ENCODE results near the gene RNF213. TPM values are rescaled to one million over a fixed set of nuclear protein-coding genes. Genes with fewer than 3 reads are reported as not detected.
A peak's percentile ranks its signal among the peaks of the same experiment; 100 is the strongest.

Gene RNF213
- total RNA-seq, 1 experiment from 2014 or later: 13.0 TPM

DNA sequence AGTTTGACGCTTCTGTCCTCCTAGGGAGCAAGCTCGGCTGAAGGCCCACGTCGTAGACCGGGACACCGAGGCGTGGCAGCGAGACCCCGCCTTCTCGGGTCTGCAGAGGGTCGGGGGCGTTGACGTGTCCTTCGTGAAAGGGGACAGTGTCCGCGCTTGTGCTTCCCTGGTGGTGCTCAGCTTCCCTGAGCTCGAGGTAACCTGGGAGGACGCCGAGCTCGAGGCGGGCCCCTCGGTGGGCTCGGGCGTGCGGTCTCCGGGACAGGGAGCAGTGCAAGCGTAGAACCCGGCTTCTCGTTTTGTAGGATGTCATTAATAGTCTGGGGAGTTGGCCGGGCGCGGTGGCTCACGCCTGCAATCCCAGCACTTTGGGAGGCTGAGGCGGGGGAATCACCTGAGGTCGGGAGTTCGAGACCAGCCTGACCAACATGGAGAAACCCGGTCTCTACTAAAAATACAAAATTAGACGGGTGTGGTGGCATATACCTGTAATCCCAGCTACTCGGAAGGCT lies 155.0 kb downstream of the RNF213 start:
- peak overlapping the region; percentile 80 for H3K27ac ChIP-seq
- H3K9me3 ChIP-seq (replicated peaks): no peaks in the 10 kb centered on the region
- peaks cover 7% of the 10 kb centered on the region; the same call in 1 of the 2 replicates for H3K36me3 ChIP-seq
- no peaks in the 10 kb centered on the region; the same call in 1 of the 2 replicates for H3K4me1 ChIP-seq
- H3K27me3 ChIP-seq: no peaks in the 10 kb centered on the region
- H3K4me3 ChIP-seq: peak overlapping the region; percentile 89
- DNase-seq: no peak

DNA sequence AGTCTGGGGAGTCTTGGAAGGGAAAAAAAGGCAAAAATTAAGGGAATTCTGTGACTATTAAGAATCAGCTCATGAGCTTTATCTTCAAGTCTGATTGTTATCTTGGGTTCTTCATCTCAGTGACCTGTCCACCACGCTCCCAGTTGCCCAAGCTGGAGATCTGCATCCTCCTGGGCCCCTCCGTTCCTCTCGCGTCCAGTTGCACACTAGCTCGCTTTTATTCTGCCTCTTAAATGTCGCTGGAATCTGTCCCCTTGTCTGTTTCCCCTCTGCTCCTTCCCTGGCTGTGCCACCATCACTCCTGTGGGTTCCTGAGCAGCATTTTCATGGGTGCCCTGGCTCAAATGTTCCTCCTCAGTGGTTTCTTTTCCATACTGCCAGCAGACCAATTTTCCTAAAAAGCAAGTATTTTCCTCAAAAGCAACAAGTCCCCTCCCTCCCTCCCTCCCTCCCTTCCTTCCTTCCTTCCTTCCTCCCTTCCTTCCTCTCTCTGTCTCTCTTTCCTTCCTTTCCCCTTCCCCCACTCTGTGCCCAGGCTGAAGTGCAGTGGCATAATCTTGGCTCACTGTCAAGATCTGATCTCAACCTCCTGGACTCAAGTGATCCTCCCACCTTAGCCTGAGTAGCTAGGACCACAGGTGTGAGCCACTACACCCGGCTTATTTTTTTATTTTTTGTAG lies 155.7 kb downstream of the RNF213 start:
- H3K27ac ChIP-seq: no peak overlapping the region
- no peaks in the 10 kb centered on the region for H3K9me3 ChIP-seq (replicated peaks)
- H3K4me1 ChIP-seq: no peaks in the 10 kb centered on the region; the same call in 1 of the 2 replicates
- DNase-seq: no peak
- no peaks in the 10 kb centered on the region for H3K27me3 ChIP-seq
- H3K4me3 ChIP-seq: no peak overlapping the region
- peaks cover 7% of the 10 kb centered on the region; the same call in 1 of the 2 replicates for H3K36me3 ChIP-seq

DNA sequence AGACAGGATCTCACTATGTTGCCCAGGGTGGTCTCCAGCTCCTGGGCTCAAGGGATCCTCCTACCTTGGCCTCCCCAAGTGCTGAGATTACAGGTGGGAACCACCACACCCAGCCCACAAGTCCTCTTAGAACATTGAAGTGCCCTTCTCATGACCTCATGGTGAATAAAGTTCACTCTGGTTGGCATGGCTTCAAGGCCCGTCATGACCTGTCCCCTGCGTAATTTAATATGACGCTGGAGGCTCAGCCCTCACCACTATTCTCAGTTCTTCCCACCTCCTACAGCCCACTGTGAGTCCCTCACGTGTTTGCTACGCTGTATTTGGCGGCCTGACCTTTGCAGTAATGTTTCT lies 156.3 kb downstream of the RNF213 start:
- Histone ChIP-seq H3K36me3 (peaks cover 7% of the 10 kb centered on the region; the same call in 1 of the 2 replicates), H3K9me3 (replicated peaks) (no peaks in the 10 kb centered on the region), H3K4me3 (no peak overlapping the region), H3K4me1 (no peaks in the 10 kb centered on the region; the same call in 1 of the 2 replicates), H3K27ac (no peak overlapping the region), H3K27me3 (no peaks in the 10 kb centered on the region)
- DNase-seq: no peak

DNA sequence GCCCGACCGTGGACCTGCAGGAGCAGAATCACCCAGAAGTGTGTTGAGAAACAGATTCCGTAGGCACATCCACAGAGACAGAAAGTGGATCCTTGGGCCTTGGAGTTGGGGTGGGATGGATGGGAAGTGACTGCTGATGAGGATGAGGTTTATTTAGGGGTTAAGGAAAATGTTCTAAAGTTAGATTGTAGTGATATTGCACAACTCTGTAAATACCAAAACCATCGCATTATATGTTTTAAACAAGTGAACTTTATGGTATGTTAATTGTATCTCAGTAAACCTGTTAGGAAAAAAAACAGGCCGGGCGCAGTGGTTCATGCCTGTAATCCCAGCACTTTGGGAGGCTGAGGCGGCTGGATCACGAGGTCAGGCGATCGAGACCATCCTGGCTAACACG lies 157.9 kb downstream of the RNF213 start:
- no peaks in the 10 kb centered on the region for H3K27me3 ChIP-seq
- no peaks in the 10 kb centered on the region; the same call in 1 of the 2 replicates for H3K4me1 ChIP-seq
- DNase-seq: no peak
- H3K36me3 ChIP-seq: peaks cover 7% of the 10 kb centered on the region; the same call in 1 of the 2 replicates
- H3K4me3 ChIP-seq: no peak overlapping the region
- H3K9me3 ChIP-seq (replicated peaks): no peaks in the 10 kb centered on the region
- no peak overlapping the region for H3K27ac ChIP-seq

DNA sequence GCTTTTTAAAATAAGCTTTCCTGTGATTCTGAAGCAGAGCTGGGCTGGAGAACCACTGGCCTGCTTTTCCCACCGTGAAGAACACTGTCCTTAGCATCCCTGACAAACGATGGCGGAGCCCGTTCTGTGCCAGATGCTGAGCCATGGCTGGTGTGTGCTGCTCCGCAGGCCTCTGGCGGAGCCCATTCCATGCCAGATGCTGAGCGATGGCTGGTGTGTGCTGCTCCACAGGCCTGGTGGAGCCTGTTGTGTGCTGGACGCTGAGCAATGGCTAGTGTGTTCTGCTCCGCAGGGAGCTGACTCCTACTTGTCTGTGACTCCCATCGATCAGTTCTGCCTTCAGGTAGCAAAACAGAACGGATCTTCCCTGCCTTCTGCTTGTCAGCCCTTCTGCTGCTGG lies 158.6 kb downstream of the RNF213 start:
- no peak for DNase-seq
- Histone ChIP-seq H3K36me3 (peaks cover 7% of the 10 kb centered on the region; the same call in 1 of the 2 replicates), H3K27ac (no peak overlapping the region)

DNA sequence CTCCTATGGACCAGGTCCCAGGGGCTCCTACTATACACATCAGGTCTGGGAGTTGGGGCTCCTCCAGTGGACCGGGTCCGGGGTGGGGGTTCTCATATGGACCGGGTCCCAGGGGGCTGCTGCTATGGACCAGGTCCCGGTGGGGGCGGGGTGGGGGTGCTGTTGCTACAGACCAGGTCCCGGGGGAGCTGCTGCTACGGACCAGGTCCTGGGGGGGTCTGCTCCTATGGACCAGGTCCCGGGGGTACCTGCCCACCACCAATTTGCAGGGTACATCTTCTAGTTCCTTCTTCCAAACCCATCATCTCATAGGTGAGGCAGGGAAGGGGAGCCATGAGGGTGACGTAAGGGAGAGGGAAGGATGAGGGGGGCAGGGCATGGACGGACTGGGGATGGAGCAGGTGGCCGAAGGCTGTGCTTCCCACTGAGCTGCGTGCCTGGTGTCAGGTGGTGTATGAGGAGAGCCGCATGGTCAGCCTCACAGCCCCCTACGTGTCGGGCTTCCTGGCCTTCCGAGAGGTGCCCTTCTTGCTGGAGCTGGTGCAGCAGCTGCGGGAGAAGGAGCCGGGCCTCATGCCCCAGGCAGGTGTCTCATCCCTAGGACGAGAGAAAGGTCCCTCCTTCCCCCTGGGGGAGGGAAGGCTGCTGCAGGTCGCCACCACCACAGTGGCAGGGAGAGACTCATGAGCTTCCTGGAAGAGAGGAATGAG lies 160.9 kb downstream of the RNF213 start:
- no peak for DNase-seq
- Histone ChIP-seq H3K27me3 (0 out of 2 replicates have a peak, but pooled peaks cover under 1% of the 10 kb centered on the region), H3K27ac (no peak overlapping the region), H3K4me3 (no peak overlapping the region), H3K4me1 (no peaks in the 10 kb centered on the region), H3K36me3 (peaks cover 7% of the 10 kb centered on the region; the same call in 1 of the 2 replicates), H3K9me3 (replicated peaks) (no peaks in the 10 kb centered on the region)

More for the DNA sequence above, 158.6 kb downstream of the RNF213 start:
- Histone ChIP-seq H3K4me1 (no peaks in the 10 kb centered on the region; the same call in 1 of the 2 replicates), H3K4me3 (no peak overlapping the region), H3K9me3 (replicated peaks) (no peaks in the 10 kb centered on the region), H3K27me3 (no peaks in the 10 kb centered on the region)

DNA sequence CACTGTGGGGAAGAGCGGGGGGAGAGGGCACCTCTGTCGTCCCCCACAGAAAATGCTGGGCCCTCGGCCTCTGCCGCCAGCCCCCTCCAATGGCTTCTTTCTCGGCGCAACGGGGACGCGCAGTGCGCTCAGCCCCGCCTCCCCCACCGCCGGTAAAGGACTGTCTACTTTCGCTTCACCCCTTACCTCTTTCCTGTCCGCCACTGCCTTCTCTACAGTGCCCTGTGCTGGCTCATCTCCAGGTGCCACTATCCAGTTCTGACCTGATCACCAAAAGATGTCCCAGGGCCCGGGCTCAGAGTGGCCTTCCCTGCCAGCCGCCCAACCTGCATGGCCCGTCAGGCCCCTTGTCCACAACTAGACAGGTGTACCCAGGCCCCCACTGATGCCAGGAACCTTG lies 161.6 kb downstream of the RNF213 start:
- DNase-seq: no peak
- Histone ChIP-seq H3K4me3 (no peak overlapping the region), H3K9me3 (replicated peaks) (no peaks in the 10 kb centered on the region), H3K4me1 (no peaks in the 10 kb centered on the region), H3K27ac (no peak overlapping the region), H3K36me3 (peaks cover 7% of the 10 kb centered on the region; the same call in 1 of the 2 replicates), H3K27me3 (0 out of 2 replicates have a peak, but pooled peaks cover 3% of the 10 kb centered on the region)

DNA sequence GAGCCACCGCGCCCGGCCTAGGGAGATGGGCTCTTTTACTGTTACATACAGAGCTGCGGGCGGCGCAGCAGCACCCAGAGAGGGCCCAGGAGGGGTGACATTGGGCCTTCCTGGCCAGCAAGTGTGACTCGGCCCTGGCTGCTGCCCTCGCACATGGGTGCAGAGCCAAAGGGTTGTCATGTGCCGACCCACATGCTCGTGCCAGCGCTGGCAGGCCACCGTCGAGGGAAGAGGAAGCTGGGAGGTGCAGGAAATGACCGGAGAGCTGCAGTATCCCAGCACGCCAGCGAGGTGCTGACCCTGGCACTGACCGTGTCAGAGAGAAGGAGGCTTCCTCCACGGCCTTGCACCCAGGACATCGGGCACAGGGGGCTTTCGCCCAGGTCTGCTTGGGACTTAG lies 162.3 kb downstream of the RNF213 start:
- Histone ChIP-seq H3K9me3 (replicated peaks) (no peaks in the 10 kb centered on the region), H3K27me3 (0 out of 2 replicates have a peak, but pooled peaks cover 3% of the 10 kb centered on the region), H3K4me3 (no peak overlapping the region), H3K36me3 (0 out of 2 replicates have a peak, but pooled peaks cover under 1% of the 10 kb centered on the region), H3K27ac (no peak overlapping the region), H3K4me1 (no peaks in the 10 kb centered on the region)
- no peak for DNase-seq

DNA sequence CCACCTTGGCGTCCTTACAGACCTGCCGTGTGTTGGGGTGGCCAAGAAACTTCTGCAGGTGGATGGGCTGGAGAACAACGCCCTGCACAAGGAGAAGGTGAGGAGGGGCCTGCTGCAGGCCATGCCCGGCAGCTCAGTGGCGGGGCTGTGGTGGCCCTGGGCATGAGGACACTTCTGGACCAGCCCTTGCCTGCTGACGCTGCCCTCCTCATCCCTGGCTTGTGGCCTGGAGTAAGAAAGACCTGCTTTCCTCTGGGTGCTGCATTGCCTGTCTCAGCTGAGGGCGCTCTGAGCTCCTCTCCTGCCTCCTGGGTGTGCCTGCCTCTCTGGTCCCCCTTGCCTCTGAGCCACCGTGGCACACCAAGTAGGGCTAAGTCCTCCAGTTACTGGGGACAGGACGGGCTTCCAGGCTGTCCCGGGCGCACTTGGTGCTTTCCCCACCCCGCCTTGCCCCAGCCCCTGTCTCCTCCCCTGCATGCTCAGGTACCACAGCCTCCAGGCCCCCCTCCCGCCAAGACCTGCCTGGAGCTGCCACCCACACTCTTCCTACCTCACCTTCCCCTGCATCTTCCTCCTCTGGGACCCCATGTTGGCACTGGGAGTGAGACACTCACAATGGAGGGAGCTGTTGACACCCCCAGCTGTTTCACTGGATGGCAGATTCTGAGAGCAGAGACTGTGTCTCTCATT lies 163.0 kb downstream of the RNF213 start:
- H3K27me3 ChIP-seq: peaks cover 3% of the 10 kb centered on the region; the same call in 1 of the 2 replicates
- no peak for DNase-seq
- H3K4me3 ChIP-seq: no peak overlapping the region
- H3K36me3 ChIP-seq: no peaks in the 10 kb centered on the region
- H3K27ac ChIP-seq: no peak overlapping the region
- H3K4me1 ChIP-seq: no peaks in the 10 kb centered on the region
- H3K9me3 ChIP-seq (replicated peaks): no peaks in the 10 kb centered on the region

DNA sequence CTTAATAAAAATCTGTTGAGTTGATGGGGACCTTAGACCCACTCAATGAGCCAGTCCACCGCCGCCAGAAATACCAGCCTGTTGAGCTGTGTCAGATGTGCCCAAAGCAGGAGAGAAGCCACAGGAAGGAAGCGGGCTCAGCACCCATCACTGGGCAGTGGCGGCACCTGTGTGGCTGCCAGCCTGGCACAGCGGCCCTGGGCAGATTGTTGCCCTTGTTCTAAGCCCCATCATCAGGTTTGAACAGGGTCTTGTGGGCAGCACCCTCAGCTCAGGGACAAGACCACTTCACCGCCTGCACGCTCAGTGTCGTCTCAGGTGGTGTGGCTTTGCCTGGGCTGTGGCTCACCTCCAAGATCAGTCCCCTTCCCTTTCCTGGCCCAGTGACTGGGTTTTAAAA lies 163.6 kb downstream of the RNF213 start:
- DNase-seq: no peak
- no peaks in the 10 kb centered on the region for H3K4me1 ChIP-seq
- peaks cover 3% of the 10 kb centered on the region; the same call in 1 of the 2 replicates for H3K27me3 ChIP-seq
- H3K36me3 ChIP-seq: no peaks in the 10 kb centered on the region
- H3K9me3 ChIP-seq (replicated peaks): no peaks in the 10 kb centered on the region
- H3K4me3 ChIP-seq: no peak overlapping the region
- H3K27ac ChIP-seq: no peak overlapping the region

DNA sequence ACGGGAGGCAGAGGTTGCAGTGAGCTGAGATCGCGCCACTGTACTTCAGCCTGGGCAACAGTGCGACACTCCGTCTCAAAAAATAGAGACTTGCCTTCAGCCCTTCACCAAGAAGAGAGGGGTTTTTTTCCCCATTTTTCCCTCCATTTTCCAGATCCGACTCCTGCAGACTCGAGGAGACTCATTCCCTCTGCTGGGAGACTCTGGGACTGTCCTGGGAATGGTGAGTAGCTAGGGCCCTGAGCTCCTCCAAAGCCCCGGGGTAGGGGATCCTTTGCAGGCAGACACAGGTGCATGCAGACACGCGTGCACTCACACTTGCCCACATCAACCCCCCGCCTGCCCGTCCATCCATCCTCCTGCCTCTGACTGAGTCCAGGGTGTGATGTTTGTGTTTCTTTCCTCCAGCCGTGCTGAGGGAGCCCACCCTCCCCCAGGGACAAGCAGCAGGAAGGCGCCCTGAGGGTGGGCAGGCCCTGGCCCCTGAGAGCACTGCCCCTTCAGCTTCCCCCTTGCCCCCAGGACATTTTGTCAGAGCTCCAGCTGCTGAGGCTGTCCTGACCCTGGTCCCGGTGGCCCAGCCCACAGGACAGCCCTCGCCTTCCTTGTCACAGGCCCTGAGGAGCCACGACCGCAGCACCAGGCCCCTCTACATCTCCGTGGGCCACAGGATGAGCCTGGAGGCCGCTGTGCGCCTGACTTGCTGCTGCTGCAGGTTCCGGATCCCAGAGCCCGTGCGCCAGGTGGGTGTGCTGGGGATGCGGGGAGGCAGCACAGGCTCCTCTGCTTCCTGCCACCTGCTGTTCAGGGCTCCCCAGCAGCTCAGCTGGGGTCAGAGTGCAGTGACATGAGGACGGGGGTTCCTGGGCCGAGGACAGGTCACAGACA lies 164.5 kb downstream of the RNF213 start:
- Histone ChIP-seq H3K4me3 (no peak overlapping the region), H3K27me3 (peaks cover 3% of the 10 kb centered on the region; the same call in 1 of the 2 replicates), H3K9me3 (replicated peaks) (no peaks in the 10 kb centered on the region), H3K4me1 (no peaks in the 10 kb centered on the region), H3K36me3 (no peaks in the 10 kb centered on the region), H3K27ac (no peak overlapping the region)
- peak; percentile 56 to 72 for DNase-seq

DNA sequence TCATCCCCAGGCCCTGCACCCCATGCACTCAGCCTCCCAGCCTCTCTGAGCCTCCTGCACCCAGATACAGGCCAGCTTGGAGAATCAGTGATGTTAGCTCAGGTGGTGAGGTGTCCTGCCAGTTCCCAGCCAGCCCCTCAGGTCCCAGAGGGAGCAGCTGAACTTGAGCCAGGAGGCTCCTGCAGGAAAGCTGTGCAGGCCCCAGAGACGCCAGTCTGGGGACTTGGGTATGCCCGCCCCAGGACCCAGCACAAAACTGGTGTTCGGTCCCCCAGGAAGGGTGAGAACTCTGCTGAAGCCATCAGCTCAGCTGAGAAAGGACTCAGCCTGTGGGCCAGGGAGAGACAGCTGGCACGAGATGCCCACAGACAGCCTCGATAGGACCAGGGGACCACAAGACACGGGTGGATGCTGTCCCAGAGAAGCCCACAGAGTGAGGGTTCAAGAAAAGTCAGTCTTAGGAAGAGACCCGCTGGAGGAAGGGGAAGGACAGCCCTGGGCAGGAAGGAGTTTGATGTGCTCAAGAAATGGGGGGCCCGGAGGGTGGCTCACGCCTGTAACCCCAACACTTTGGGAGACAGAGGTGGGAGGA lies 165.3 kb downstream of the RNF213 start:
- DNase-seq: no peak
- Histone ChIP-seq H3K27ac (no peak overlapping the region), H3K9me3 (replicated peaks) (no peaks in the 10 kb centered on the region), H3K36me3 (no peaks in the 10 kb centered on the region), H3K4me1 (no peaks in the 10 kb centered on the region), H3K4me3 (no peak overlapping the region), H3K27me3 (peaks cover 3% of the 10 kb centered on the region; the same call in 1 of the 2 replicates)

DNA sequence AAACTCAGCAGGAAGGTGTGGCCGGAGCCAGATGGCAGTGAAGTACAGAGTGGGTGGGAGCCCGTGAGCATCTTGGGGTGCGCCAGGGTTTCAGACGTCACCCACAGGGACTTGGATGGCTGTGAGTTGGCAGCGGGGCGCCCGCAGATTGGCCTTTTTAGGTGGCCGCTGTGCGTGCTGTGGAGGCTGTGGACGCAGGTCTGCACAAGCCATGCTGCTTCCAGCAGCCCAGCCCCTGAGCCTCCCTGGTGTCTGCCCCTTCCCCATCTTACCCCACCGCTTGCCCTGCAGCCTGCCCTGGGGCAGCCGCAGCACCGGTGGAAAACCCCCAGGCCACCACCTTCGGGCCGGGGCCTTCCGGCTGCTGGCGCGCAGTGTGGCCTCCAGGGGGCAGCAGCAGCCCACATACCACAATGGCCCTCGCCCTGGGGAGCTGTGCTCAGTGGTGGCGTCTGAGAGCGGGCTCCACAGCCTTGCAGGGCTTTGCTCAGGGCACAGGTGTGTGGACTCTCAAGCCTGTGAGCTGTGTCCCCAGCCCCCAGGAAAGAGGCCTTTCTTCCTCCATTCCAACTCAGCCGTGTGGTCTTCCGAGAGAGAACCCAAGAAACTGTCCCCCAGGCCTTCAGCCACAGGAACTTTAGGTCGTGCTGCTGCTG lies 166.1 kb downstream of the RNF213 start:
- peaks cover 3% of the 10 kb centered on the region; the same call in 1 of the 2 replicates for H3K27me3 ChIP-seq
- DNase-seq: peak; percentile 88 to 95
- H3K4me1 ChIP-seq: no peaks in the 10 kb centered on the region
- no peaks in the 10 kb centered on the region for H3K36me3 ChIP-seq
- no peak overlapping the region for H3K27ac ChIP-seq
- H3K9me3 ChIP-seq (replicated peaks): no peaks in the 10 kb centered on the region
- H3K4me3 ChIP-seq: no peak overlapping the region

Measured in SJCRH30 (cell line).